ENCODE measurements around the gene NKX3-2.

Gene NKX3-2

DNA sequence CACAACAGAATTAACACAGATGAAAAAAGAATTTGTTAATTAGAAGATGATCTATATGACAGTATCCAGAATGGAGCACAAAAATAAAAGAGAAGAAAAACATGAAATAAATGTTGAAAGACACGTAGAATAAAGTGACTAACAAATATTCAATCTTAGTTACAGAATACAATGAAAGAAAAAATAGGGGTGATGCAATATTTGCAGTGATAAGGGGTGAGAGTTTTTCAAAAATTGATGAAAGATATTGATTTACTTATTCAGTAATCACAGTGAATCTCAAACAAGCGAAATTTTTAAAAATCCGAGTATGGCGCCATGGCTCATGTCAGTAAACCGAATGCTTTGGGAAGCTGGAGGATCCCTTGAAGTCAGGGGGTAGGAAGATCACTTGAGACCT is 39.9 kb downstream of the NKX3-2 start:
- DNase-seq (ENCODE audit: low spot score) = no peak

DNA sequence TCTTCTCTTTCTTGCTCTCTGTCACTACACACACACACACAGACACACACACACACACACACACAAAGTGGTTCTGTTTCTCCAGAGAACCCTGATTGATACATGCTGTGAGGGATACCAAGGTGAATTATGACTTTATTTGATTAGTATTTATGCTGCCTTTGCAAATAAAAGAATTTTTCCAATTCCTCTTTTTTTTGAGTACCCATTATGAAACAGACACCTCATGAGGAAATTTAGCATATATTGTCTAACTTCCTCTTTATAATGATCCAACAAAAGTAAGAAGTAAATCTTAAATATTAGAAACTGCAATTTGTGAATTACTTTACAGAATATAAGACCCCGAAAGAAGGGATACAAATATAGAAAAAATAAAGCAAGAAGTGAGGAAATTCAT is 45.8 kb downstream of the NKX3-2 start:
- DNase-seq (ENCODE audit: low spot score) = no peak

DNA sequence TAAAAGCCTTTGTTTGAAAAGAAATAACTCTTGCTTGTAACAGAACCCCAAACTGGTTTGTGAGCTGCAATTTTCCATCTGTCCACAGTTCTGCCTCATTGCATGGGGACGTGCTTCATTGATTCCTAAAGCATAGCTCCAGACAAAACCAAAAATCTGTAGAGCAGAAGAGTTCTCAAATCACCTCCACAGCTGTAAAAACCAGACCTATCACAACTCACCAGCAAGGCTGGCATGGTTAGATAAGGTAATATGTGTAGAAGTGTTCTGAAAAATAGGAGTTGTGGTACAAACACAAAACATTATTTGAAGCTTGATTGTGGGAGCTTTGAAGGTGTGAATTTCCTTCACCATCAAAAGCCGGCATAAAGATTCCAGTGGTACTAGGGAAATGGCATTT is 47.7 kb downstream of the NKX3-2 start:
- no peak for DNase-seq (ENCODE audit: low spot score)

DNA sequence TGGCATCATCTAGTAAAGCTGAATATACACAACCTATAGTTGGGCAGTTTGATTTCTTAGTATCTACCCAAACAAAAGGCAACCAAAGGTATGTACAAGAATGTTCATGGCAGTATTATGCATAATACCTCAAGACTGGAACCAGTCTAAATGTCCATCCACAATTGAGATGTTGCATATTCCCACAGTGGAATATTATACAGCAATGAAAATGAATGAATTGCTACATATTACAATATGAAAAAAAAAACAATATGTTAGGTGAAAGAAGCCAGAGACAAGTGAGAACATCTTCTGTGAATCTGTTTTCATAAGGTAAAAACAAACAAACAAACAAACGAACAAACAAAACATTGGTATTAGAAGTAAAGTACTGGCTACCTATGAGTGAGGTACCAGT is 48.6 kb downstream of the NKX3-2 start:
- DNase-seq (ENCODE audit: low spot score) = no peak

DNA sequence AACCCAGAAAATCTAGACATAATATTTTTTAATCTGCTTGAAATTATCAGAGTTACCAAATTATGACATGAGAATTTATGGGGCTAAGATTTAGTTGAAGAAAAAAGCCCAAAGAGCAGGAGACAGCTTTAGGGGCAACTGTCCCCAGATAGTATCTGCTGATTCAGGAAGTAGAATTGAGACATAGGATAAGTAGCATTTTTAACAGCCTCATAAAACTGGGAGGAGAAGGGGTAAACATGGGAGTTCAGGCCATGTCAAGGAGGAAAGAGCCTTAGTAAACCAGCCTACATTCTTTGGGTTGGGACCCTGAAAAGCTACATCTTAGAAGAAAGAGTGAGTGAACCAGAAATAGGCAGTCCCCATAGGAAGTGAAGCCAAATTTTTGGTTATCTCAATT is 50.5 kb downstream of the NKX3-2 start:
- no peak for DNase-seq (ENCODE audit: low spot score)

DNA sequence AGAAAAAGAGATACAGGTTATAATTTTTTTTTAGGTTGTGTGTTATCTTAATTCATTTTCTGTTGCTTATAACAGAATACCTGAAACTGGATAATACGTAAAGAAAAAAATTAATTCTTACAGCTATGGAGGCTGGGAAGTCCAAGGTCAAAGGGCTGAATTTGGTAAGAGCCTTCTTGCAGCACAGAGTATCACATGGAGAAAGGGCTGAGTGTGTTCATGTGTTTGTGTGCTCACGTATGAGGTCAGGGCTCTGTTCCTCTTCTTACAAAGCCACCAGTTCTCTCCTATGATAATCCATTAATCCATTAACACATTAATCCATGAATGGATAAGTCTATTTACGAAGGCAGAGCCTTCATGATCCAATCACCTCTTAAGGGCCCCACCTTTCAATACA is 51.6 kb downstream of the NKX3-2 start:
- DNase-seq (ENCODE audit: low spot score) = no peak

All from Ammon's horn (tissue), 1 donor.